Tibial nerve (tissue), 4 donors: Measurements from ENCODE around the gene DUSP14.
"Not testable (repeated sequence)": the region's sequence is repeated elsewhere in the genome, so short reads cannot be mapped to it uniquely, and the experiment has no call there.

Experiments
- CTCF ChIP-seq, 5 experiments: fragments of 200-600 bp in 3 of 5; fragments of 450-650 bp in 2 of 5; sonication (generic) in 3 of 5; IDR thresholded peaks; one replicate each; pipeline ENCODE4 v1.5.1; 2016 to 2019; ENCODE audit warnings: antibody characterized with exemption in 5 of 5, mild to moderate bottlenecking in 3 of 5, moderate library complexity in 2 of 5
- EP300 ChIP-seq, 2 donors: sonication (generic); formaldehyde crosslinking; IDR thresholded peaks; one replicate each; pipeline ENCODE4 v1.6.1; 2017; ENCODE audit warnings: antibody characterized with exemption in 2 of 2, mild to moderate bottlenecking in 1 of 2
- POLR2A ChIP-seq, 2 donors: fragments of 450-650 bp; IDR thresholded peaks; one replicate each; pipeline ENCODE4 v1.6.1; 2017; ENCODE audit warnings: antibody characterized with exemption in 2 of 2, mild to moderate bottlenecking in 2 of 2, moderate library complexity in 2 of 2

- TF ChIP-seq CTCF, POLR2A, EP300 (IDR thresholded peaks at IDR 0.05): not testable (repeated sequence)
These were observed 31.9 kb upstream of the DUSP14 start for GRCh38 chr17:37457801-37458200.
